GM18526 (cell line): Measurements from ENCODE around the gene TTPAL.

Experiments used
- POLR2A ChIP-seq: IDR thresholded peaks from 3 replicates; pipeline ENCODE4 v1.6.1; 2011; ENCODE audit not compliant: insufficient read length; ENCODE audit errors: extremely low read depth

TTPAL gene

GRCh38 chr20:44497761-44498160, 22.1 kb downstream of the TTPAL start:
- no peak for TF ChIP-seq POLR2A

DNA sequence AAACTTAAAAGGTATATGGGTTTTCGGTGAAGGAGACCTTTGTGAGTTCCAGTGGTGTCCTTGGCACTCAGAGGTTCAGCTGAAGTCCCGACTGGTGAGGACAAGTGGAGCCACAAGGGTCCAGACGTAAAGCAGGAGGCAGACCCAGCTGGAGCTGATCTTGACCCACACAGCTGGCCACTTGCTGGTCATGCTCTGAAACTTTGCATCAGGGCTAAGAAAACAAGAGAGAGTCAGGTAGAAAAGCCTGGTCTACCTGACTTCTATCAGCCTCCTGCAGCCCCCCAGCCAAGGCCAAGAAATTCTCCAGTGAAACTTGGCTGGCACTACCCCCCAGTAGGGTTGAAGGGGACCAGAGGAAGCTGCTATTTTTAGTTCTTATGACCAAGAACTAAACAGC, 24.5 kb downstream of the TTPAL start:
- TF ChIP-seq POLR2A = no peak

GRCh38 chr20:44501448-44501847, 25.8 kb downstream of the TTPAL start:
- TF ChIP-seq POLR2A = no peak

DNA sequence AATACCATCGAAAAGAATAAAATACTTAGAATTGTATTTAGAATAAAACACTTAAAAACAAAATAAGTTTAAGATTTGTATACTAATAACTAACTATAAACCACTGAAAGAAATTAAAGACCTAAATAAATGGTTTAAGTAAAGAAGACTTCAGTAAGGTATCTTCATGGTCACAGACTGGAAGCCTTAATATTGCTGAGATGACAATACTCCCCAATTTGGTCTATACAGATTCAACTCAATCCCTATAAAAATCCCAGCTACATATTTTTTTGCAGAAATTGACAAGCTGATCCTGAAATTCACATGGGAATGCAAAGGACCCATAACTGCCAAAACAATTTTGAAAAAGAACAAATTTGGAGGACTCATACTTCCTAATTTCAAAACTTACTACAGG, 27.3 kb downstream of the TTPAL start:
- no peak for TF ChIP-seq POLR2A

DNA sequence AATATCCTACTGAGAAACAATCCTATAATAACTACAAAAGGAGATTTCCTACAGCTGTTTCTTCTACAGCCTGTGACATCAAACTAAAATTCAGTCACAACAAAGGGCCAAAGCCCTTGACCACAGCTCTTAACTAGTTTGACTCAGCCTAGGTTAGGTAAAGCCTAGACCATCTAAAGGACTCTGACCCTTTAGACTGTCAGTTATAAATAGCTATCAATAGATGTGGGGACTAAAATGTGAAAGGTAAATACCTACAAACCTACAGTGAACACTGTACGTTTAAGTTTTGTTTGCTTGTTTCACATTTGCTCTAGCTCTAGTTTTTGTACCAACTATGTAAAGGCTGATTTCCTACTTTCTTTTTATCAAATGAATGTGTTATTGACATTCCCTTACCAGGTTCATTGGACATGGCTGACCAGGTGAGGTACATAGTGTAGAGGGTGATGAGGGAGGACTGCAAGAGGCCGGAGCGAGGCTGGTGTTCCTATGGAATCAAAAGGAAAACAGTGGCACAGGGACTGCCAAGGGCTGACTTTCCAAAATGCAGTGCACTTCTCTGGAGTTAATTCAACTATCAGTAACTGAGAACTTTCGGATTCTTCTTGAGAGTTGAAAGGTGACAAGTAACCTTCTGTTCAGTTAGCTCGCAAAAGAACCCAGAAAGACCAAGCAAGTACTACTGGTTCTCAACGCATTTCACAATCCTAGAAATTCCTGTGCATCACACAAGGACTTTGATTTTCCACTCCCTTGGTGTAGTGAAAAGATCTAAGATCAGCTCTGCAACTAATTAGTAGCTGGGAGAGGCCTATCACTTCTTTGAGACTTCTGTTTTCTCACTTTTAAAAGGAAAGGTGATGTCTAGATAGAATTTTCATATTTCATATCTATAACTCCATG, 29.0 kb downstream of the TTPAL start:
- TF ChIP-seq POLR2A = no peak

GRCh38 chr20:44509762-44510161, 34.1 kb downstream of the TTPAL start:
- TF ChIP-seq POLR2A = no peak

GRCh38 chr20:44513871-44514270, 38.2 kb downstream of the TTPAL start:
- no peak for TF ChIP-seq POLR2A

DNA sequence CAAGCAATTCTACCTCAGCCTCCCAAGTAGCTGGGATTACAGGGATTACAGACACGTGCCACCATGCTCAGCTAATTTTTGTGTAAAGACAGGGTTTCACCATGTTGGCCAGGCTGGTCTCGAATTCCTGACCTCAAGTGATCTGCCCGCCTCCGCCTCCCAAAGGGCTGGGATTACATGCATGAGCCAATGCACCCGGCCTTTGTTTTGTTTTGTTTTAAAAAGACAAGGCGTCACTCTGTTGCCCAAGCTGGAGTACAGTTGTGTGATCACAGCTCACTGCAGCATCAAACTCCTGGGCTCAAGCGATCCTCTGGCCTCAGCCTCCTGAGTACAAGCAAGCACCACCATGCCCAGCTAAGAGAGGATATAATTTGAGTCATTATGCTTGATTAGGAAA, 40.8 kb downstream of the TTPAL start:
- TF ChIP-seq POLR2A = no peak

- TF ChIP-seq POLR2A = no peak
Observed at GRCh38 chr20:44517454-44517853, 41.8 kb downstream of the TTPAL start.

DNA sequence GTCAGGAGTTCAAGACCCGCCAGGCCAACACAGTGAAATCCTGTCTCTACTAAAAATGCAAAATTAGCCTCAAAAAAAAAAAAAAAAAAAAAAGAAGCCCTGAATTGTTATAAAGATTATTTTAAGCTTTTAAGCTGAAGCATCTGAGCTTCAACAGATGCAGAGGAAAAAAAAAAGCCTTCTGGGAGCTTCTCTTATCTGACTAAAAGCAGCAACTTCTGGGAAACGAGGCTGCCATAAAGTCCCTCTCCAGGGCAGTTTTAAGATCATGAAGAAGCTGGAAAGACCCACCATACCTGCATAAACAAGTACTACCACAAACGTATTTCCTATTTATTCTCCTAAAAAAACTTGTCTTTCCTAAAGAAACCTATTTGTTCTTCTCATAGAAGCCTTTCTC, 42.6 kb downstream of the TTPAL start:
- no peak for TF ChIP-seq POLR2A

GRCh38 chr20:44520881-44521280, 45.2 kb downstream of the TTPAL start:
- no peak for TF ChIP-seq POLR2A

DNA sequence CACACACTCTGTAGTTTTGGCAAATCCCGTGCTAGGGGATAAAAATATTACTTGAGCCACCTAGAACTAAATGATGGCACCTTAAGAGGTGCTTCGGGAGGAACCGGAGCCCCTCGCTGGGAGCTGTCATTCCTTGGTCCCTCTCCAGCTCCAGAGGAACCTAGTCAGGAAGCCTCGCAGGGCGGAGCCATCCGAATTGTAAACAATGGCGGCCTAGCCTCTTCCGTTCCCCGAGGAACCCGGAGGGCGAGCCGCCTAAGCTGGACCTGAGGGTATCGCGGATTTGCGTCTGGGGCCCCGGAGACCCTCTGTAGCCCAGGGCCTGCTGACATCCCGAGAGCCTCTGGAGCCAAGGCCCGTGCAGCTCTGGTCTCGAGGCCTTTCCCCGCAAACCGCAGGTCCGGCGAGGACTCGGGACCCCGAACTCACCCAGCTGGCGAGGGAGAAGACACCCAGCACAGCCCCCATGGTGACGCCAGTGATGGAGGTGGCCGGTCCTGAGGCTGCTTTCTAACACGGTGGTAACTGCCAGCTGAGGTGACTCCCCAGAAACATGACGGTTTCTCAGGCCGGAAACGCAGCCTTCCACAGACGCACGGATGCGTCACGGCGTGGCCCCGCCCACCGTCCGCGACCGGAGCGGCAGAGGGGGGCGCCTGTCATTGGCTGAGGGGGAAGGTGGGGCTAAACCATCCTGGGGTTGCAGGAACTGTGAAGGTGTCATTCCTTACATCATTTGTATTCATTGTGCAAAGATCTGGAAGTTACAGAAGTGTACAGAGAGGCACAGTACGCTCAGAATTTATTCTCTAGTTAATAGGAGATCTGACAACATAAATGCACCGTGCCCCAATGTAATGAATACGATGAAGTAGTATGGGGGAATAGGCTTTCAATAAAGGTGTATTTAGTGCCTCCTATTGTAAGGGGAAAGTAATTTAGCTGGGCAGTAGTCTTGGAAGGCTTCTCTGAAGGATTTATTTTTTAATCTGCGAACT, 46.1 kb downstream of the TTPAL start, which contains the start of gene SERINC3:
Gene SERINC3, minus strand, starts transcription at position 587 of the 998 bp plus-strand sequence. Its CDS starts 119 bp downstream, at position 468.
- peak; percentile 83 for TF ChIP-seq POLR2A

GRCh38 chr20:44522841-44523240, 47.2 kb downstream of the TTPAL start:
- no peak for TF ChIP-seq POLR2A

GRCh38 chr20:44523746-44524145, 48.1 kb downstream of the TTPAL start:
- no peak for TF ChIP-seq POLR2A

DNA sequence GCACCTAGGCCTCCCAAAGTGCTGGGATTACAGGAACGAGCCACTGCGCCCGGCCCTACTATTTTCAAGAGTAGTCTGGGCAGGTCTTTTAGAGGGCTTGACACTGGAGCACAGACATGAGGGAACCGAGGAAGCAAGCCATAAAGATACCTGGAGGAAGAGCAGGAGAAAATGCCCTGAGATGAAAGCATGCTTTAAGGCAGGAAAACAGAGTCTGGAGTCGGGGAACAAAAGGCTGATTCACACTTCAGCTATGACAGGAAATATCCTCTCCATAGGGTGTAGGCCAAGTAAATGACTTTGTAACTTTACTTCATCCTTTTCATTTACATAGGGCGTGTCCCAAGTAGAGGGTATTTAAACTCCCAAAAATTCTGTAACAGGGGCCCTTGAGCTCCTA, 50.5 kb downstream of the TTPAL start:
- no peak for TF ChIP-seq POLR2A
